Psoas muscle (tissue), 8 donors: Measurements from ENCODE around the gene PDE9A. TPM values are rescaled to one million over a fixed set of nuclear protein-coding genes. Genes with fewer than 3 reads are reported as not detected.
A peak's percentile ranks its signal among the peaks of the same experiment; 100 is the strongest.

Experiments used
- ATAC-seq, 4 donors: fragments of 200-7000 bp; cut with Tn5 transposase; one replicate each; pipeline ENCODE4 v1.9.1; 2020; ENCODE audit warnings: moderate library complexity in 3 of 4, mild to moderate bottlenecking in 2 of 4
- DNase-seq, 2 donors: peaks; one replicate each; pipeline ENCODE4 v3.0.0-alpha.2; 2020
- H3K27ac ChIP-seq: fragments of 200-600 bp; one replicate; pipeline ENCODE4 v1.8.0; 2022
- H3K27me3 ChIP-seq, 3 donors: fragments of 200-600 bp in 1 of 3; one replicate each; pipeline versions ENCODE4 v1.6.1 to v1.8.0; 2013 to 2022; ENCODE audit warnings: low read length in 2 of 3, mild to moderate bottlenecking in 2 of 3, moderate library complexity in 1 of 3; ENCODE audit not compliant: insufficient read depth in 3 of 3
- H3K36me3 ChIP-seq, 2 donors: fragments of 200-600 bp in 1 of 2; one replicate each; pipeline versions ENCODE4 v1.6.1 to v1.8.0; 2013 to 2022; ENCODE audit warnings: low read depth in 1 of 2, mild to moderate bottlenecking in 1 of 2, moderate library complexity in 1 of 2; ENCODE audit not compliant: insufficient read depth in 1 of 2
- H3K4me1 ChIP-seq: fragments of 200-600 bp; one replicate; pipeline ENCODE4 v1.8.0; 2022
- H3K4me3 ChIP-seq: fragments of 200-600 bp; one replicate; pipeline ENCODE4 v1.8.0; 2022; ENCODE audit warnings: mild to moderate bottlenecking
- H3K9me3 ChIP-seq: fragments of 200-600 bp; one replicate; pipeline ENCODE4 v1.8.0; 2022
- CTCF ChIP-seq: fragments of 200-600 bp; IDR thresholded peaks from one replicate; pipeline ENCODE4 v1.8.0; 2022; ENCODE audit warnings: antibody characterized with exemption
- WGBS, 3 donors: extraction: QIAGEN DNeasy Blood & Tissue Kit; methylation state at CpG; one replicate each; pipeline versions ENCODE4 v1.1.6 to v1.1.7; 2013; 5-methylcytosine and 5-hydroxymethylcytosine counted together
- intact Hi-C, 2 donors: fragments of 100-400 bp; cut with DNase I; formaldehyde crosslinking; loops; one replicate each; pipeline versions ENCODE4 v1.11.0 to v1.14.2; 2022
- polyA plus RNA-seq, 3 donors: library from polyadenylated mRNA; stranded (reverse); fragments of 200-250 nt; gene quantifications; one replicate each; pipeline ENCODE4 v1.2.3, GENCODE V29; 2013
- total RNA-seq, 4 donors: library from RNA; stranded (reverse); fragmentation: NEBNext Ultra II Directional in 2 of 4; extraction: Animal tissue kit (Norgen Biotek cat#: 25700) in 2 of 4; gene quantifications; one replicate each; pipeline versions ENCODE4 v1.2.1 to v1.2.4, GENCODE V29; 2021 to 2023
- donor health status: healthy with polysubstance abuse.
- donor health status: DM: no; HTN: no; CAD: no; lungs with moderate emphysema.
- donor health status: Bipolar disorder and iron deficiency.
- donor health status: healthy.
- donor health status: DM: yes; HTN: yes; CAD: no.
- donor health status: DM: no; HTN: no; CAD: no.
- donor health status: DM: no; HTN: no; CAD: no.
- donor health status: DM: yes; HTN: yes; CAD: no.

The PDE9A gene
- total and polyA plus RNA-seq, 7 donors: 1.2 to 4.3 (median 1.8) TPM

GRCh38 chr21:42671778-42672593, 18.6 kb downstream of the PDE9A start:
- no peak for DNase-seq
- 68 to 77% (median 70%) methylated on average over 15 of the region's 15 CpGs for WGBS, 3 donors
- Histone ChIP-seq H3K27ac (no peak overlapping the region), H3K27me3 (peaks cover 0 to 32% (median 8%) of the 10 kb centered on the region in 3 donors), H3K4me1 (no peaks in the 10 kb centered on the region), H3K4me3 (no peak overlapping the region), H3K9me3 (no peaks in the 10 kb centered on the region), H3K36me3 (no peaks in the 10 kb centered on the region)
- TF ChIP-seq CTCF: no peak
- no peak for ATAC-seq
- intact Hi-C loops: no loop called here

GRCh38 chr21:42672699-42673458, 19.5 kb downstream of the PDE9A start:
- no peak overlapping the region for H3K4me3 ChIP-seq
- DNase-seq (no peak), ATAC-seq (no peak)
- H3K4me1 ChIP-seq: no peaks in the 10 kb centered on the region
- whole genome bisulfite sequencing, 3 donors: 84% methylated on average over 24 of the region's 24 CpGs
- TF ChIP-seq CTCF: no peak
- no peak overlapping the region for H3K27ac ChIP-seq
- H3K27me3 ChIP-seq: peaks cover 0 to 39% (median 6%) of the 10 kb centered on the region in 3 donors
- no peaks in the 10 kb centered on the region for H3K9me3 ChIP-seq
- H3K36me3 ChIP-seq: no peaks in the 10 kb centered on the region
- intact Hi-C loops: no loop called here

GRCh38 chr21:42673633-42674328, 20.4 kb downstream of the PDE9A start:
- DNase-seq: no peak
- Histone ChIP-seq H3K27ac (no peak overlapping the region), H3K4me3 (no peak overlapping the region), H3K27me3 (peaks cover 0 to 39% (median 3%) of the 10 kb centered on the region in 3 donors), H3K9me3 (no peaks in the 10 kb centered on the region), H3K4me1 (no peaks in the 10 kb centered on the region), H3K36me3 (no peaks in the 10 kb centered on the region)
- no peak for TF ChIP-seq CTCF
- intact Hi-C loops: no loop called here
- ATAC-seq: no peak
- WGBS, 3 donors: 87 to 88% (median 88%) methylated on average over 23 of the region's 23 CpGs

- DNase-seq: peak; percentile 50 to 71
- WGBS, 3 donors: 21 to 22% (median 21%) methylated on average over 14 of the region's 14 CpGs
- no peak for TF ChIP-seq CTCF
- Histone ChIP-seq H3K9me3 (no peaks in the 10 kb centered on the region), H3K27ac (no peak overlapping the region), H3K36me3 (no peaks in the 10 kb centered on the region), H3K4me1 (no peaks in the 10 kb centered on the region), H3K27me3 (peaks cover 0 to 38% (median 2%) of the 10 kb centered on the region in 3 donors), H3K4me3 (peak overlapping the region; percentile 32)
- intact Hi-C loops: no loop called here
- ATAC-seq: peak in 3 of 4 donors; percentile 23 to 46 (median 41)
Measured at GRCh38 chr21:42674351-42674940, 21.0 kb downstream of the PDE9A start.
